Muscle layer of colon (tissue), 2 donors: ENCODE data around the gene GRIN3A.

Experiments used
- H3K27ac ChIP-seq: one replicate; pipeline ENCODE4 v1.7.0; 2013; ENCODE audit warnings: low read depth, mild to moderate bottlenecking, low read length, moderate library complexity
- H3K27me3 ChIP-seq, 2 donors: one replicate each; pipeline ENCODE4 v1.7.0; 2013; ENCODE audit warnings: low read length in 2 of 2, mild to moderate bottlenecking in 2 of 2; ENCODE audit not compliant: insufficient read depth in 2 of 2, control insufficient read depth in 1 of 2
- H3K36me3 ChIP-seq: one replicate; pipeline ENCODE4 v1.7.0; 2013; ENCODE audit warnings: mild to moderate bottlenecking, low read length; ENCODE audit not compliant: insufficient read depth
- H3K4me1 ChIP-seq: one replicate; pipeline ENCODE4 v1.7.0; 2013; ENCODE audit warnings: mild to moderate bottlenecking, low read length; ENCODE audit not compliant: insufficient read depth
- H3K4me3 ChIP-seq, 2 donors: one replicate each; pipeline ENCODE4 v1.7.0; 2013; ENCODE audit warnings: low read length in 2 of 2, low read depth in 1 of 2, mild to moderate bottlenecking in 1 of 2, moderate library complexity in 1 of 2
- H3K9ac ChIP-seq: one replicate; pipeline ENCODE4 v1.7.0; 2013; ENCODE audit warnings: low read length
- H3K9me3 ChIP-seq: one replicate; pipeline ENCODE4 v1.7.0; 2013; ENCODE audit warnings: mild to moderate bottlenecking, low read length
- donor health status: abdominal sarcoma.
- donor health status: Adenocarcinoma of cecum.

Gene GRIN3A

GRCh38 chr9:101536351-101536750, 202.1 kb downstream of the GRIN3A start:
- Histone ChIP-seq H3K9ac (no peak overlapping the region), H3K36me3 (peaks cover 40% of the 10 kb centered on the region), H3K4me3 (no peak overlapping the region), H3K4me1 (peaks cover 34% of the 10 kb centered on the region), H3K27me3 (no peaks in the 10 kb centered on the region), H3K9me3 (no peaks in the 10 kb centered on the region), H3K27ac (no peak overlapping the region)

GRCh38 chr9:101533334-101534204, 204.9 kb downstream of the GRIN3A start, which contains the start of gene RNF20:
TSS of gene RNF20 (plus strand) at chr9:101533853. CDS start at chr9:101535424, 1,571 bp downstream.
- Histone ChIP-seq H3K9ac (peak within 1 kb of the TSS; percentile 89), H3K27ac (peak within 1 kb of the TSS; percentile 83), H3K36me3 (peaks cover 31% of the 10 kb centered on the region), H3K9me3 (no peaks in the 10 kb centered on the region), H3K4me1 (peaks cover 34% of the 10 kb centered on the region), H3K27me3 (no peaks in the 10 kb centered on the region), H3K4me3 (peak within 1 kb of the TSS; percentile 56 to 99)

- no peaks in the 10 kb centered on the region for H3K27me3 ChIP-seq
- no peaks in the 10 kb centered on the region for H3K9me3 ChIP-seq
- H3K4me1 ChIP-seq, result peaks cover 5% of the 10 kb centered on the region
- no peak overlapping the region for H3K27ac ChIP-seq
- H3K9ac ChIP-seq, result no peak overlapping the region
- no peaks in the 10 kb centered on the region for H3K36me3 ChIP-seq
- no peak overlapping the region for H3K4me3 ChIP-seq
These were observed 208.3 kb downstream of the GRIN3A start for GRCh38 chr9:101530076-101530711.

GRCh38 chr9:101528015-101528414, 210.4 kb downstream of the GRIN3A start:
- H3K4me1 ChIP-seq, result no peaks in the 10 kb centered on the region
- no peak overlapping the region for H3K4me3 ChIP-seq
- no peaks in the 10 kb centered on the region for H3K27me3 ChIP-seq
- no peak overlapping the region for H3K27ac ChIP-seq
- no peaks in the 10 kb centered on the region for H3K9me3 ChIP-seq
- H3K36me3 ChIP-seq, result no peaks in the 10 kb centered on the region
- H3K9ac ChIP-seq, result no peak overlapping the region

GRCh38 chr9:101527066-101527465, 211.4 kb downstream of the GRIN3A start:
- Histone ChIP-seq H3K9me3 (no peaks in the 10 kb centered on the region), H3K27ac (no peak overlapping the region), H3K27me3 (no peaks in the 10 kb centered on the region), H3K9ac (no peak overlapping the region), H3K4me1 (no peaks in the 10 kb centered on the region), H3K4me3 (no peak overlapping the region), H3K36me3 (no peaks in the 10 kb centered on the region)

GRCh38 chr9:101524371-101524770, 214.1 kb downstream of the GRIN3A start:
- no peak overlapping the region for H3K4me3 ChIP-seq
- H3K4me1 ChIP-seq, result no peaks in the 10 kb centered on the region
- H3K27ac ChIP-seq, result no peak overlapping the region
- H3K9me3 ChIP-seq, result no peaks in the 10 kb centered on the region
- H3K36me3 ChIP-seq, result no peaks in the 10 kb centered on the region
- H3K27me3 ChIP-seq, result no peaks in the 10 kb centered on the region
- H3K9ac ChIP-seq, result no peak overlapping the region
